ENCODE results near the gene TAS2R41.
"Not testable (repeated sequence)": the region's sequence is repeated elsewhere in the genome, so short reads cannot be mapped to it uniquely, and the experiment has no call there.

The TAS2R41 gene

DNA sequence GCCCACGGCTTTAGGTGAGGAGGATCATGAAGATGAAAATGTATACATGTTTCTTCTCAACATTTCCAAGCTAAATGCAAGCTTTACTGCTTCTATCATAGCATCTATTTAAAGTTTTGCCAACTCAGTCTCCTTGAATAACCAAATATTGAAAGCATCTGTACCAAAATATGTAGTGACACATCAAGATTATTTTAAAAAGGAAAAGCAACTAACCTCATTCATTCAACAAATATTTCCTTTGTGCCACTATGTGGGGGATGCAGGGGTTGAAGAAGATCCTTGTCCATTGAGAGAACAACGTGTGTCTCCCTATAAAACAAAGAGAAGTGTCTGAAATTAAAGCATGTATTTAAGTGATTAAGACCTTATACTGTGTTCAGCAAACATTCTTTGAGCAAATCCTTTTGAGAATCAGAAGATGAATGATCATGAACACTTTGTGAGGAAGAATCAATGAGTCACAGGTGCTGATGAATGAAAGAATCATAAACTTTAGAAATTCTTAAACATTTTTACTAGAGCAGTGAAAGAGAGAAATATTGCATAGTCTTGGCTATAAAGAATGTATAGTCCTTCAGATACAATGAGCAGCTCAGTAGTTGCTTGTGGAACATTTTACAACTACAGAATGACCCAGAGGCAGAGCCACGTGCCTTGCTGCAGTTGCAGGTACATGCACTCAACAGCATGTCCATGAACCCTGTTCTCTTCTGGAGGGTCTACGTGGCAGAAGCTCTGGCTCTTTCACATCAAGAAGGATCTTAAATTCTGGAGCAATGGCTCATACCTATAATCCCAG, 20.5 kb upstream of the TAS2R41 start:
- DNase-seq: no peak

DNA sequence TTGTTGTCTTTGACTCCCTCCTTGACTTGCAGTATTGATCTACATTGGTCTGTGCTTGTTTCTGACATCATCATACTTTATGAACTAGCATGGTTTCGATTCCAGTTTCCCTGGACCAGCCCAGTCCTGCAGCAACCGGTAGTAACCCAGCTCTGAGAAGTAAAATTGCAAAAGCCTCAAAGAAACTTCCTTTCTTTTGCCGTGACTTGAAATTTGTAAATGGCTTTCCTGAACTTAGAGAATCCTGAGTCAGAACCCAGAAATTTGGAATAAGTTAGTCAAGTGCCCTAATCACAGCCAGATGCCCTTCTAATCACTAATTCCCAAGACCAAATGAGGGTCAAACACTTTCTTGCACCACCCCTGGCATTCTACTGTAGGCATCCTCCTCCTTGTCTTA, 19.4 kb upstream of the TAS2R41 start:
- DNase-seq: no peak

DNA sequence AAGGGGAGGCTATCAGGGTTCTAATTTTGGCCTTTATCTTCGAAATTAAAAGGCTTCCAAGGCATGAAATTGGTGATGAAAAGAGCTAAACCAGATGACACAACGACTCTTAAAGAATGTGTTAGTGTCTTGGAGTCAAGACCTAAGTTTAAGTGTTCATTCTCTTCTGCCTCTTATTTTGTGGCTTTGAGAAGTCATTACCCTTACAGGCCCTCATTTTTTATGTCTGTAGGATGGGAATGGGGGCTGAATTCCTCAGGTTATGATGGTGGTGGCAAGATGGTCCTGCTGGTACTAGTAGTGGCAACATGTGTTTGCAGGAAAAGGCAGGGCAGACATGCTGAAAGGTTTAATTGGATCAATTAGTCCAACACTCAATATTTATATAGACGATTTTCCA, 19.0 kb upstream of the TAS2R41 start:
- no peak for DNase-seq

DNA sequence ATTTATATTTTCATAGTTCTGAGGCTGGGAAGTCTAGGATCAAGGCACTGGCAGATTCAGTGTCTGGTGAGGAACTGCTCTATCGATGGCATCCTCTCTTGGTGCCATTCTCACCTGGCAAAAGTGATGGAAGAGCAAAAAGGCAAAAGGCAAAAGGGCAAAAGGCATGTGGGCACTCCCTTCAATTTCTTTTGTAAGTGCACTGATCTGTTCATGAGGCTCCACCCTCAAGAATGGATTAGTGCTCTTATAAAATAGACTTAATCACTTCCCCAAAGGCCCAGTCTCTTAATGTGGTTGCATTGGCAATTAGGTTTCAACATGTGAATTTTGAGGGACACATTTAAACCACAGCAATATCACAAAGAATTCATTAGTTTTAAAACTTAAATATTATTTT, 18.3 kb upstream of the TAS2R41 start:
- no peak for DNase-seq

DNA sequence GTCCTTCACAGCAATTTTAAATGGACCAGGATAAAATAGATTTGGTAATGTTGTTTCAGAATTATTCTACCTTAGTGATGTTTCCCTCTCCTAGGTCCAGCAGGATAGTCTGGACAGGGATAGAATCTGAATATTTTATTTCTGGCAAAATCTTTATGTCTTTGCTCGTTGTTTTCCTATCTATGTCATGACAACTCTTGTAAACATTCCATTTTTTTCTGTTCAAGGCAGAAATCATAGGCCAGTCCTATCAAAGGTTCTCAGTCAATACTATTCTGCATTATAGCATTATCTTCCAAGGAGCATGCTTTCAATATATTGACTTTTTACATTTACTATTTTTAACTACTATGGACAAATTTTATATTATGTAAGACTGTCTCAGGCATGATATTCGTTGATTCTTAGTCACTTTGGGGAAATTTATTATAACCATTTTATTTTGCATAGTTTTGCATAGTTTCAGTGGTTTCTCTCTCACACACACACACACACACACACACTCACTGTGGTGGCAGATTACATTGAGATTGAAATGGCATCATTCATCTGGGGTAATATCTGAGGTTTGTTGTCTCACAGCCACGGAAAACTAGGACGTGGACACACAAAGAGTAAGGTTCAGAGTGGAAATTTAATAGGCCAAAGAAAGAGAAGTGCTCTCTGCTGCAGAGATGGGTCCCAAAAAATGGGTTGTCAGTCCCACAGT, 17.2 kb upstream of the TAS2R41 start:
- no peak for DNase-seq

DNA sequence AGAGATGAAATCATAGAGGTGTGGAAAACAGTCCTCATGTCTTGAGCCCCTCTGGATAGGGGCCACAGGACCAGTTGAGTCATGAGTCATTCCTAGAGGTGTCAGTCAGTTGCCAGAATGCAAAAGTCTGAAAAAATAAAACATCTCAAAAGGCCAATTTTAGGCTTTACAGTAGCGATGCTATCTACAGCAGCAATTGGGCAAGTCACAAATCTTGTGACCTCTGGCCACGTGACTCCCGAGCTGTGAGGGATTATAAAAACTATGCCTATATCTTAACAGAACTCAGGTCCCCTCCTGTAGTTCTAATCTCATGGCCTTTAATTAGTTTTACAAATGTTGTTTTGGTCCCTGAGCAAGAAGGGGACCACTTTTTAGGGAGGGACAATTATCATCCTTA, 15.6 kb upstream of the TAS2R41 start:
- DNase-seq: no peak

DNA sequence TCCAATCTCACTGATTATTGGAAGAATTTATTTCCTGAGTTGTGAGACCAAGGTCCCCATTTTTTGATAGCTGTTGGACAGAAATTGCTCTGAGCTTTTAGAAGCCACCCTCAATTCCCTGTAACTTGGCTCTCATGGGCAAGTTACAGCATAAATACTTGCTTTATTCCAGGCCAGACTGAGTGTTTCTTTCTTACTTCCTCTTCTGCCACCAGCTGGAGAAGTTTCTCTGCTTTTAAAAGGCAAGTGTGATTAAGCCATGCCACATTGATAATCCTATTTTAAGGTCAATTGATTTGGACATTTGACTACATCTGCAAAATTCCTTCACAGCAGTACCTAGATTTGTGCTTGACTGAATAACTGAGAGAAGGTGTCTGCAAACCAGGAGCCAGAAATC, 14.1 kb upstream of the TAS2R41 start:
- no peak for DNase-seq

DNA sequence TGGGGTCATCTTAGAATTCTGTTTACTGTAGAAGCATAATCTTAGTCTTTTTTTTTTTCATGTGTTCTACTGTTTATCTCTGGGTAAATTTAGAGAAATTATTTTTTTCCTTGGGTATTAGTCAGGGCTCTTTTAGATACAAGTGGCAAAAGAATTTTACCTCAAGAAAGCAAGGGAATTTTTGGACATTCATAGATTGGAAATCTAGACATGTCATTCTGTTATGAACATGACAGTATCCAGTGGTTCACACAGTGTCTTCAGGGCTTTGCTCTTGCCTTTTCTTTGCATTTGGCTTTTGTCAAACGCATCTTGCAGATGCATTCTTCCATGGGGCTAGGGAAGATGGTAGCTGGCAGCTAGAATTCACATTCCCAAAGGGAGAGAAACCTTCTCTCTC, 13.7 kb upstream of the TAS2R41 start:
- DNase-seq: no peak

DNA sequence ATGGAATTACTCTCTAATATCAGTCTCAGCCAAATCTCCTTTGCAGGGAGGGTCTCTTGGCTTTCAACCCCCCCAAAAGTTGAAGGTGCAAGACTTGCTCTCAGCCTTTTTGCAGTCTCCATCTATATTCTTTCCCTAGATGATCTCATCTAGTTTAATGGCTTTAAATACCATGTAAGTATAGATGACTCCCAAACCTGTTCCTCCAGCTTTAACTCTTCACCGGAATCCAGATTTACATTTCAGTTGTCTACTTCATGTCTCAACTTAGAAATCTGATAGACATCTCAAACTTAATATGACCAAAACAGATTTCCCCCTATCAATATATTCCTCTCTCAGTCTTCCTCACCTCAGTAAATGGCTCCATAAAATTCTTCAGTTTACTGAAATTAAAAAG, 9.9 kb upstream of the TAS2R41 start:
- no peak for DNase-seq

DNA sequence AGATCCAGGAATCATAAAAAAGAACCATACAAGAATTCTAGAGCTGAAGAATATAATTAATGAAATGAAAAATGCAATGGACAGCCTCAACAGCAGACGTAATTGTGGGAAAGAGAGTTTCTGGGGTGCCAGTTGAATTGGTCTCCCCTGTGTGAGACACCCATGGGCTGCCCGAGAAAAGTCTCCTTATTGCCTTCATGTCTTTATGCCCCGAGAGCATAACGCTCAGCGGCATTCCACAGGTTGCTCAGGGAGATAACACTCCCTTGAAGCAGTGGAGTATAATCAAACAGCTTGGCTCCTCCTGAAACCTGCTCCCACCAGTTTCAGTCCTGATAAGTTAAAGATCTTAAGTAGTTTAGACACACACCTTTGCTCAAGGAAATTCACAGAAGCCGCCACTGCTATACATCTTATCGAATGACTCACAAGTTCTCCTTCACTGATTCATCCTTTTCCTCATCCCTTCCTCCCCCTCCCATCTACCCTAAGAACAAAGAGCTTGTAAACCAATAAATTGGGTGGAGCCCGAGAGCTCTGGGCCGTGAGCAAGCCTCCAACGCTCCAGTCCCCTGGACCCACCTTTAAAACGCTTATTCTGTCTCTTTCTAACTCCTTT, 5.5 kb upstream of the TAS2R41 start:
- not testable (repeated sequence) for DNase-seq

DNA sequence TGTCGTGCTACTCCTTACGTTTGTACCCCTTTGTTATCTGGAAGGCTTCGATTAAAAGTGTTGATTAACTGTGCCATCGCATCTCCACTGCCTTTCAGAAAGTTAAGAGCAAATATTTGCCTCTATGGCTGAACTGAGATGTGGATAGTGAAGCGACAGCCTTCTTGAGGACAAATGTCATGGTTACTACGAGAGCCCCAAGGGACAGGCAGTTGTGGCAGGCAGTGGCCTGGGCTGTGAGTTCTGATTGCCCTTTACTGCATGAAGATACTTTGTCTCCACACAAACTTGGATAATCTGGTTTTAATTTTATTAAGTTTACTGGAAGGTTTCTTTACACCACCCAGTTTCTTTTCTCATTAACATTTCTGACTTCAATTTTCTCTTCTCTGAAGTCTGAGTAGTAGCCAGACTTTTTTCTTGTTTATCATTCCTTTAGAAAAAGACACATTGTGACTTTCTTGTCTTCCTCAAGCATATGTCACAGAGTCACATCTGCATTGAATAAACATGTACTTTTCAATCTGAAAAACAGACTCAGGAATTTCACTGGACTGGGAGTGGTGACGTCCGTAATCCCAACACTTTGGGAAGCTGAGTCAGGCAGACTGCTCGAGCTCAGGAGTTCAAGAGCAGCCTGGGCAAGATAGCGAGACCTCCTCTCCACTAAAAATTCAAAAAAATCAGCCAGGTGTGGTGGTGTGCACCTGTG, 1.5 kb downstream of the TAS2R41 start:
- no peak for DNase-seq

DNA sequence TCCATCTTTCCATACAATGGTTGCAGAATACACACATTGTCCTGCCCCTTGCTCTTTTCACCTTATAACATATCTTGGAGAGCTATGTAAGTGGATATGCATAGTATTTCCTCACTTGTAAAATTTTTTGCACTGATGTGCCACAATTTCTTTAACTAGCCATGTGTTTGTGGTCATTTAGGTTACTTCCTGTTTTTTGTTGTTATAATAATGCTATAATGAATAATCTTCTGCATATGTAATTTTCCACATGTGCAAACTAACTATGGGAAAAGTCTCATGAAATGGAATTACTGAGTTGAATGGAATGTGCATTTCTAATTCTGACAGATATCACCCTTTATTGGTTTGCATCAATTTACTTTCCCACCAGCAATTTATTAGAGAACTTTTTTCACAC, 2.8 kb downstream of the TAS2R41 start:
- no peak for DNase-seq

DNA sequence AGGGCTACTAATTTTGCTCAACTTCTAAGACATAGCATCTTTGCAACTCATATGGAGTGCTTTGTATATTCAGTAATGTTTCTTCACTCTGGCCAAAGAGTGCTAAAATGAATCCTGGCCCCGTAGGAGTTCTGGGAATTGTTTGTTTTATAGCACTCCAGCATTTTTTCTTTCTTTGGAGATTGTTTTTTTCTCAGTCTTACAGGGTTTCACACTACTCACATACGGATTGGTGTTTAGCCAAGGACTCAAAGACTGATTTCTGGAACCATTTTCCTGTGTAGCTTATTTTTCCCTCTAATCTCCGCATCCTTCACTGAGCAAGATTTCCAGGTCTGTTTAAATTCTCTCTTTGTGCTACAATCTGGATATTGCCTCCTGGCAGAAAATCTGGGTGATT, 6.4 kb downstream of the TAS2R41 start:
- no peak for DNase-seq

DNA sequence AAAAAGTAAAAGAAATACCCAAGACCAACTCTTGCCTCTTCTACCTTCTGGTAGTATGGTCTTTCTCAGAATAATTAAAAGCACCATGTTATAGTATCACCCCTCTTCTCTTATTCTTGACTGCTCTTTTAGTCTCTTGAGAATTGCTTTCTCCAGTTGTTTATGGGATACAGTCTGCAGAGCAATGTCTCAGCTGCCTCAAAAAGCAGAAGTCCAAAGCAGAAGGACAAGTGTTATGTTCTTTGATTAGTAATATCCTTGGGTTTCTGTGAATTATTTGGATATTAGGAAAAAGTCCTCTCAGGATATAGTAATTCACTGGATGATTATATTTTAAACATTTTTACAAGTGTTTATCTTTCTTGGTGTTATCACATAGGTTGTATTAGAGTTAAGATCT, 7.4 kb downstream of the TAS2R41 start:
- no peak for DNase-seq

DNA sequence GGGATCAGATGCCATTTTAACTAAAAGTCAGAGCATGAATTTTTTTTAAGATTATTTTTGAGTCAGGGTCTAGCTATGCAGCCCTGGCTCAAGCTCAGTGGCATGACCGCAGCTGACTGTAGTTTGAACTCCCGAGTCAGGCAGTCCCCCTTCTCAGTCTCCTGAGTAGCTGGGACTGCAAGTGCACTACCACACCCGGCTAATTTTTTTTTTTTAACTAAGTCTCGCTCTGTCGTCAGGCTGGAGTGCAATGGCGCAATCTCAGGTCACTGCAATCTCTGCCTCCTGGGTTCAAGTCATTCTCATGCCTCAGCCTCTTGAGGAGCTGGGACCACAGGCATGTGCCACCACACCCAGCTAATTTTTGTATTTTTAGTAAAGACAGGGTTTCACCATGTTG, 7.8 kb downstream of the TAS2R41 start:
- no peak for DNase-seq

DNA sequence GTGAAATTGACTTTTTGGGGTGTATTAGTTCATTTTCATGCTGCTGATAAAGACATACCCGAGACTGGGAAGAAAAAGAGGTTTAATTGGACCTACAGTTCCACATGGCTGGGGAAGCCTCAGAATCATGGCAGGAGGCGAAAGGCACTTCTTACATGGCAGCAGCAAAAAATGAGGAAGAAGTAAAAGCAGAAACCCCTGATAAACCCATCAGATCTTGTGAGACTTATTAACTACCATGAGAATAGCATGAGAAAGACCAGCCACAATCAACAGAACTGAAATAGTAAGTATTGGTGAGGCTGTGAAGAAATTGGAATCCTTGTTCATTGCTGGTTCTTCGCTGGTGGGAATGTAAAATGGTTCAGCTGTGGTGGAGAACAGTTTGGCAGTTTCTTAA, 8.6 kb downstream of the TAS2R41 start:
- not testable (repeated sequence) for DNase-seq

DNA sequence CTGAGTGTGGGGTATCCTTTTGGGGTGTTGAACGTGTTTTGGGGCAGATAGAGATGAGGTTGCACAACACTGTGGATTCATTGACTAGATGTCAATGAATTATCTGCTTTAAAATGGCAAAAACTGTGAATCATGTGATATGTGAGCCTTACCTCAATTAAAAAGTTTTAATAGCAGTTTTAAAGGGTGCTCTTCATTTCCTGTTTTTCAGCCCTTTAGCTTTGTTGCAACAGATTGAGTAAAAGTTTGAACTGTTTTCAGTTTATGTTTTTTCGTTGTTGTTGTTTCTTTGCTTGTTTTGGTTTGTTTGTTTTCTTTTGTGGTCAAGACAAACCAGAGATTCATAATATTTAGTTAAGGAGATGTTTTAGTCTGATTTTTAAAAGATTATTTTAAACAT, 9.4 kb downstream of the TAS2R41 start:
- no peak for DNase-seq

DNA sequence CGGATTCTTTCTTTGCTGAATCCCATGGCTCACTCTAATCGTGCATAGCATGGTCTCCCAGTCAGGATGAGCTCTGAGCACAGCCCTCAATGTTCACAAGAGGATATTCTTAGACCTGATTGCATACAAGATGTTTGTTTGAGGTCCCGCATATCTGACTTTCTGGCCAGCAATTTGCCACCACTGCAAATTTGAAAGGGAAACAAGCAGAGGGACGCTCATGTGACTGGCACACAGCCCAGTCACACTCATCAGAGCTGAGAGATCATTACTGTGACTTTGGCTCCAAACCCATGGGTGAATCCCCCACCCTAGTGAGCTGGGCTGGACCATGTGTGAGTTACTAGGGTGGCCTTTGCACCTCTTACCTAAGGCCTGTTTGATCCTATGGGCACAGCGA, 9.9 kb downstream of the TAS2R41 start:
- DNase-seq: no peak

DNA sequence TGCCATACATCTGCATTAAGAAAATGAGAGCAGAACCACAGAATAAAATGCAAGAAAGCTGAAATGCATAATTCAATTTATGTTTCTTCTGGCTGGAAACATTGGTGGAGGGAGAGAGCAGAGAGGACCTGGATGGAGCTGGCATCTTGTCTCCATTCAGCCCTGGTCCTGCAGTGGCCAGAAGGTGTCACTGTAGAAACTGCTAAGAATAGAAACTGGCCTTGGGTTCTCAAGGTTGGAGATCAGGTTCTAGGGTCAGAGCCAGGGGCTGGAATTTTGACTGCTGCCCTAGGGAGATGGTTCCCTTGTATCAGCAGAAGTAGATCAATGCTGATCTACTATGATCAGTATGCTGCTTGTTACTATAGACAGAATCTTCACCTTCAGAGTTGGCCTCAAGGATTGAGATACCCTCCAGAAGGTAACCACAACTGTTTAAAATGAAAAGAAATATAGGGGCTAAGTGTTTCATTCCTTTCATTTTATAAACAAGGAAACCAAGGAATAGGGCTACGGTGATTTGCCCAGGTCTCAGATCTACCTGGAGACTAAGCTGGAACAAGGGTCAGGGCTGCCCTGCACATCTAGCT, 13.1 kb downstream of the TAS2R41 start:
- no peak for DNase-seq

DNA sequence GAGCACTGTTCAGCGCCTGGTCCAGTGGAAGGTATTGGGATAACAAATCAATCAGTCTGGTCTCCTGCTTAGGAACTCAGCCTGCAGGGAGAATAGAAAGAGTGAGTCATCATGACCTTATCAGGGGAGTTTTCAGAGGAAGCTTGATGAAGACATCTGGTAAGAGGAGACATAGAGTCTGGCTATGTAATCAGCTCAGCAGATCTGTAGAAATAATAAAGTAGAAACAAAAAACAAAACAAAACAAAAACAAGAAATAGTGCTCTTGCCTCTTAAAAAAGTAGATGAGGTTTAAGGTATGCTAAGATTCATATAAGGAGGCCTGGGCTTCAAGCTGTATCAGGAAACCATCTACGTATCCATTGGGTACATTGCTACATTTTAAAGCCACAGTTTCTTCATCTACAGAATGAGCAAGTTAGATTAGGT, 14.4 kb downstream of the TAS2R41 start:
- no peak for DNase-seq

DNA sequence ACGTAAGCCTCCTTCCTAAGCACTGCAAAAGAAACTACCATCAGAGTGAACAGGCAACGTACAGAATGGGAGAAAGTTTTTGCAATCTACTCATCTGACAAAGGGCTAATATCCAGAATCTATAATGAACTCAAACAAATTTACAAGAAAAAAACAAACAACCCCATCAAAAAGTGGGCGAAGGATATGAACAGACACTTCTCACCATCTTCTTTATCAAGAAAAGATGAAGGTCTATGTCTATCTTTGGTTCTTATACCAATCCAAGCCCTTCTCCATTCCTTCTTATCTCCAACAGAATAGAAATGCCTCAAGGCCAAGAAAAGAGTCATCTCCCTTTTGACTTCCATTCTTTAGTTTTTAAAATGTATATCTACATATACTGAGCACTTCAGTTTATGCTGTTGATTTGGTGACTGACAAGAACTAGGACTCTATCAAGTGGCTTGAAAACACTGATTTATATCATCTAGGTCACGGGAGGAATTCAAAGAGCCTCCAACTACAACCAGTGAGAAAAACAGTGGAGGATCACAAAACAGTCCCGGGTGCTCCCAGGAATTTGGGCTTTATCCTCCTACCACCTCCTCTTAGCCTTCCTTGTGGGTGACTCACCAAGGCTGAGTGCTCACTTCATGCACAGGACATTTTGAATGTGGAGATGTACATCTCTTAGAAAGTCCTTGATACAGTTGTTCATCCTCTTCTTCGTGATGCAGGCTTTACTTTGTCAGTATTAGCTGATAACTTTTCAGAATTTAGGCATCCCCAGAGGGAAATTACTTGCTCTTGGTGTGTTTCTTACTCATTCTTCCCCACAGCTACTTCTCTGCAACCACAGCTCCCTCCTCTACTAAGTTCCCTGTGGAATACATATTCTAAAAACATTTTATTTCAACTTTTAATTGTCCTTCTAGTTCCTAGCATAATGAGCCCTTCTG, 15.4 kb downstream of the TAS2R41 start:
- DNase-seq: no peak

DNA sequence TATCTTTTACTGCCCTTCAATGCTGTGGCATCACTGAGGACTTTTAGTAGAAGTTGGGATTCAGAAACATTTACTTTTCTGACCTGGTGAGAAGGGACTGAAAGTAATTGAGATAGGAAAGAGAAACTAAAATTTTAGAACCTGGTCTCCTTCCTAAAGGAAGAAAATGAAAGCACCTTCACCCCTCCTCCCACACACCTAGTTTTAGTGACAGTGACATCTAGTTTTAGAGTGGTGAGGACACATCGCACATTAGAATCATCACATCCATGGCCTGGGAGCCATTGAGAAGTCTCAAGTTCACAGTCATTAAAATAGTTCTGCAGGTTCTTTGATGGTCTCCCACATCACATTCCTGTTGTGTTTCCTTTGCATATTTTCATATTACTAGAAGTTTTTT, 16.1 kb downstream of the TAS2R41 start:
- DNase-seq: no peak
